NCI-H2107 treated with DMSO at 0.1 percent for 48 hours (cell line): ENCODE data around the gene FOXE1.

ENCODE experiments used
- DNase-seq: peaks from one replicate; lab custom pipeline; 2025; ENCODE audit not compliant: unreplicated experiment; lab: John Stamatoyannopoulos, UW

FOXE1 gene

GRCh38 chr9:97864396-97864795 lies 11.4 kb downstream of the FOXE1 start:
- DNase-seq, result no peak

GRCh38 chr9:97866300-97866699 lies 13.3 kb downstream of the FOXE1 start:
- no peak for DNase-seq

- no peak for DNase-seq
Observed at GRCh38 chr9:97866848-97867247, 13.8 kb downstream of the FOXE1 start.

- no peak for DNase-seq
Observed at GRCh38 chr9:97868859-97869258, 15.8 kb downstream of the FOXE1 start.

GRCh38 chr9:97873425-97873824 lies 20.4 kb downstream of the FOXE1 start:
- no peak for DNase-seq

GRCh38 chr9:97873882-97874281 lies 20.9 kb downstream of the FOXE1 start:
- DNase-seq, result no peak

GRCh38 chr9:97874624-97875023 lies 21.6 kb downstream of the FOXE1 start:
- no peak for DNase-seq

- no peak for DNase-seq
Observed at GRCh38 chr9:97875111-97875510, 22.1 kb downstream of the FOXE1 start.

- DNase-seq, result no peak
Observed at GRCh38 chr9:97876061-97876460, 23.0 kb downstream of the FOXE1 start.

- no peak for DNase-seq
Observed at GRCh38 chr9:97880336-97880735, 27.3 kb downstream of the FOXE1 start.

GRCh38 chr9:97889941-97890887 lies 37.2 kb downstream of the FOXE1 start:
- DNase-seq, result no peak

- DNase-seq, result no peak
Observed at GRCh38 chr9:97891736-97892135, 38.7 kb downstream of the FOXE1 start.

GRCh38 chr9:97892421-97892820 lies 39.4 kb downstream of the FOXE1 start:
- DNase-seq, result no peak

- no peak for DNase-seq
Observed at GRCh38 chr9:97895211-97895610, 42.2 kb downstream of the FOXE1 start.

GRCh38 chr9:97895695-97896332 lies 42.8 kb downstream of the FOXE1 start:
- no peak for DNase-seq

- no peak for DNase-seq
Observed at GRCh38 chr9:97900103-97900737, 47.2 kb downstream of the FOXE1 start.

GRCh38 chr9:97900738-97901565 lies 47.9 kb downstream of the FOXE1 start:
- peak; percentile 30 for DNase-seq

GRCh38 chr9:97903177-97903576 lies 50.2 kb downstream of the FOXE1 start:
- DNase-seq, result no peak

- DNase-seq, result no peak
Observed at GRCh38 chr9:97904725-97905124, 51.7 kb downstream of the FOXE1 start.

- DNase-seq, result no peak
Observed at GRCh38 chr9:97905228-97905627, 52.2 kb downstream of the FOXE1 start.
